GM06990 (cell line): ENCODE measurements around the gene CD4.

Source experiments
- DNase-seq: peaks from one replicate; pipeline ENCODE4 v3.0.0-alpha.2; 2011; ENCODE audit not compliant: insufficient read length; ENCODE audit errors: extremely low read depth
- H3K27me3 ChIP-seq: replicated peaks from 2 replicates; pipeline ENCODE4 v1.6.0; 2011; ENCODE audit warnings: low read length; ENCODE audit not compliant: control insufficient read depth, insufficient read depth
- H3K36me3 ChIP-seq: 2 replicates; pipeline ENCODE4 v1.5.1; 2011; ENCODE audit warnings: low read length; ENCODE audit not compliant: control insufficient read depth, insufficient read depth
- H3K4me3 ChIP-seq: replicated peaks from 2 replicates; pipeline ENCODE4 v1.5.1; 2011; ENCODE audit warnings: low read depth, mild to moderate bottlenecking, control low read depth, low read length
- CTCF ChIP-seq: IDR thresholded peaks from 2 replicates; pipeline ENCODE4 v1.5.1; 2011; ENCODE audit warnings: low read length, control low read depth, mild to moderate bottlenecking, inconsistent platforms; ENCODE audit not compliant: insufficient read depth, poor library complexity, severe bottlenecking

The CD4 gene

GRCh38 chr12:6748761-6749160 lies 40.6 kb upstream of the CD4 start:
- no peak for DNase-seq
- no peak overlapping the region for H3K4me3 ChIP-seq
- H3K36me3 ChIP-seq: peaks cover 24% of the 10 kb centered on the region
- no peaks in the 10 kb centered on the region for H3K27me3 ChIP-seq
- no peak for TF ChIP-seq CTCF

GRCh38 chr12:6750506-6750905 lies 38.8 kb upstream of the CD4 start:
- no peaks in the 10 kb centered on the region for H3K27me3 ChIP-seq
- no peak for TF ChIP-seq CTCF
- peaks cover 24% of the 10 kb centered on the region for H3K36me3 ChIP-seq

GRCh38 chr12:6751767-6752166 lies 37.6 kb upstream of the CD4 start:
- no peak for DNase-seq
- Histone ChIP-seq H3K4me3 (peak overlapping the region; percentile 90), H3K36me3 (peaks cover 24% of the 10 kb centered on the region), H3K27me3 (no peaks in the 10 kb centered on the region)
- TF ChIP-seq CTCF: no peak

More at GRCh38 chr12:6750506-6750905, 38.8 kb upstream of the CD4 start:
- no peak overlapping the region for H3K4me3 ChIP-seq
- DNase-seq: no peak

- TF ChIP-seq CTCF: no peak
- no peaks in the 10 kb centered on the region for H3K27me3 ChIP-seq
- DNase-seq: no peak
- H3K36me3 ChIP-seq: peaks cover 21% of the 10 kb centered on the region
- peak overlapping the region; percentile 90 for H3K4me3 ChIP-seq
Observed at GRCh38 chr12:6752167-6752920, 37.0 kb upstream of the CD4 start.

- DNase-seq: peak; percentile 96
- TF ChIP-seq CTCF: no peak
- Histone ChIP-seq H3K4me3 (peak within 1 kb of the TSS; percentile 90), H3K36me3 (peaks cover 21% of the 10 kb centered on the region), H3K27me3 (no peaks in the 10 kb centered on the region)
Observed at GRCh38 chr12:6752921-6753771, 36.2 kb upstream of the CD4 start, which contains the start of gene MLF2. MLF2 (minus strand) TSS chr12:6753141; CDS start chr12:6752334, 807 bp downstream.
